GM19467 (cell line): ENCODE data around the gene ZBTB26.
A peak's percentile ranks its signal among the peaks of the same experiment; 100 is the strongest.

Experiments used
- ATAC-seq: cut with Tn5 transposase; IDR thresholded peaks from one replicate; pipeline ENCODE4 v1.9.1; 2021; ENCODE audit warnings: mild to moderate bottlenecking, moderate library complexity; ENCODE audit not compliant: unreplicated experiment

ZBTB26 gene

GRCh38 chr9:122931226-122932121 lies at the start of gene ZBTB26:
TSS of gene ZBTB26 (minus strand) at chr9:122931512. CDS start at chr9:122919934, 11,578 bp downstream.
- ATAC-seq = peak; percentile 94

GRCh38 chr9:122978601-122979000 lies 47.3 kb upstream of the ZBTB26 start:
- no peak for ATAC-seq

- no peak for ATAC-seq
Measured at GRCh38 chr9:122975196-122975595, 43.9 kb upstream of the ZBTB26 start.

GRCh38 chr9:122961139-122961538 lies 29.8 kb upstream of the ZBTB26 start:
- ATAC-seq = no peak

GRCh38 chr9:122955961-122956360 lies 24.6 kb upstream of the ZBTB26 start:
- no peak for ATAC-seq

- ATAC-seq = no peak
Measured at GRCh38 chr9:122954253-122954691, 23.0 kb upstream of the ZBTB26 start.

- no peak for ATAC-seq
Measured at GRCh38 chr9:122951056-122951455, 19.7 kb upstream of the ZBTB26 start.

GRCh38 chr9:122950263-122950662 lies 19.0 kb upstream of the ZBTB26 start:
- ATAC-seq = no peak

- ATAC-seq = no peak
Measured at GRCh38 chr9:122949696-122950095, 18.4 kb upstream of the ZBTB26 start.

- no peak for ATAC-seq
Measured at GRCh38 chr9:122948313-122948712, 17.0 kb upstream of the ZBTB26 start.

- no peak for ATAC-seq
Measured at GRCh38 chr9:122946461-122947005, 15.2 kb upstream of the ZBTB26 start.

GRCh38 chr9:122944960-122945888 lies 13.9 kb upstream of the ZBTB26 start:
- no peak for ATAC-seq

- ATAC-seq = no peak
Measured at GRCh38 chr9:122941582-122942234, 10.4 kb upstream of the ZBTB26 start.

GRCh38 chr9:122940749-122941581 lies 9.7 kb upstream of the ZBTB26 start, which contains the start of gene RABGAP1:
TSS of gene RABGAP1 (plus strand) at chr9:122941020. CDS start at chr9:122957060, 16,040 bp downstream.
- ATAC-seq = peak; percentile 94

- no peak for ATAC-seq
Measured at GRCh38 chr9:122940454-122940748, 9.1 kb upstream of the ZBTB26 start.

- ATAC-seq = no peak
Measured at GRCh38 chr9:122939601-122940000, 8.3 kb upstream of the ZBTB26 start.

- no peak for ATAC-seq
Measured at GRCh38 chr9:122936883-122937282, 5.6 kb upstream of the ZBTB26 start.

GRCh38 chr9:122936464-122936863 lies 5.2 kb upstream of the ZBTB26 start:
- ATAC-seq = no peak

GRCh38 chr9:122930541-122931225 lies 629 bp downstream of the ZBTB26 start:
- ATAC-seq = no peak
